ENCODE measurements around the gene PHLPP1. TPM values are rescaled to one million over a fixed set of nuclear protein-coding genes. Genes with fewer than 3 reads are reported as not detected.

The PHLPP1 gene
- total RNA-seq, 1 donor from 2014 or later: 47.3 TPM

DNA sequence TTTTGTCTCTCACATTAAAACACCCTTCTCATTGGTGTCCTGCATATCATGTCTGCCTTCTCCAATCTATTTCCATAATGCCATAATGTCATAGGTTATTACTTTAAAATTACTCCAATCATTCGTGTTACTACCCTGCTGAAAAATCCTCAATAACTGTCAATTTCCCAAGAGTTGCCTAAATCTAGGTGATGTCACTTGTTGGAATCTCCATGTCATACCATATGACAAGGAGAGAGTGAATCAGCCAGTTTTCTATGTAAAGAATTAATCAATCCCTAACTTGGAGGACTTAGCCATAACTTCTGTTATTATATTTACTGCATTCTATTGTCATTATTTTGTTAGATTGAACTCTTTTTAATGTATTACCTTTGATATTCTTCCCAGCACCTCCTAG lies 62.5 kb downstream of the PHLPP1 start:
- DNase-seq (ENCODE audit: low spot score): no peak
- Mint-ChIP-seq H3K4me3 (ENCODE audit: unreplicated experiment) (no peak overlapping the region), H3K27ac (ENCODE audit: unreplicated experiment) (peak overlapping the region; percentile 27), H3K27me3 (ENCODE audit: unreplicated experiment) (no peaks in the 10 kb centered on the region), H3K9me3 (ENCODE audit: unreplicated experiment) (no peaks in the 10 kb centered on the region), H3K4me1 (ENCODE audit: unreplicated experiment) (peaks cover 38% of the 10 kb centered on the region), H3K36me3 (ENCODE audit: low read depth, unreplicated experiment) (peaks cover 5% of the 10 kb centered on the region)
- TF ChIP-seq, protein P1, sequence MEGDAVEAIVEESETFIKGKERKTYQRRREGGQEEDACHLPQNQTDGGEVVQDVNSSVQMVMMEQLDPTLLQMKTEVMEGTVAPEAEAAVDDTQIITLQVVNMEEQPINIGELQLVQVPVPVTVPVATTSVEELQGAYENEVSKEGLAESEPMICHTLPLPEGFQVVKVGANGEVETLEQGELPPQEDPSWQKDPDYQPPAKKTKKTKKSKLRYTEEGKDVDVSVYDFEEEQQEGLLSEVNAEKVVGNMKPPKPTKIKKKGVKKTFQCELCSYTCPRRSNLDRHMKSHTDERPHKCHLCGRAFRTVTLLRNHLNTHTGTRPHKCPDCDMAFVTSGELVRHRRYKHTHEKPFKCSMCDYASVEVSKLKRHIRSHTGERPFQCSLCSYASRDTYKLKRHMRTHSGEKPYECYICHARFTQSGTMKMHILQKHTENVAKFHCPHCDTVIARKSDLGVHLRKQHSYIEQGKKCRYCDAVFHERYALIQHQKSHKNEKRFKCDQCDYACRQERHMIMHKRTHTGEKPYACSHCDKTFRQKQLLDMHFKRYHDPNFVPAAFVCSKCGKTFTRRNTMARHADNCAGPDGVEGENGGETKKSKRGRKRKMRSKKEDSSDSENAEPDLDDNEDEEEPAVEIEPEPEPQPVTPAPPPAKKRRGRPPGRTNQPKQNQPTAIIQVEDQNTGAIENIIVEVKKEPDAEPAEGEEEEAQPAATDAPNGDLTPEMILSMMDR (IDR thresholded peaks at IDR 0.05; ENCODE audit: unreplicated experiment): no peak

DNA sequence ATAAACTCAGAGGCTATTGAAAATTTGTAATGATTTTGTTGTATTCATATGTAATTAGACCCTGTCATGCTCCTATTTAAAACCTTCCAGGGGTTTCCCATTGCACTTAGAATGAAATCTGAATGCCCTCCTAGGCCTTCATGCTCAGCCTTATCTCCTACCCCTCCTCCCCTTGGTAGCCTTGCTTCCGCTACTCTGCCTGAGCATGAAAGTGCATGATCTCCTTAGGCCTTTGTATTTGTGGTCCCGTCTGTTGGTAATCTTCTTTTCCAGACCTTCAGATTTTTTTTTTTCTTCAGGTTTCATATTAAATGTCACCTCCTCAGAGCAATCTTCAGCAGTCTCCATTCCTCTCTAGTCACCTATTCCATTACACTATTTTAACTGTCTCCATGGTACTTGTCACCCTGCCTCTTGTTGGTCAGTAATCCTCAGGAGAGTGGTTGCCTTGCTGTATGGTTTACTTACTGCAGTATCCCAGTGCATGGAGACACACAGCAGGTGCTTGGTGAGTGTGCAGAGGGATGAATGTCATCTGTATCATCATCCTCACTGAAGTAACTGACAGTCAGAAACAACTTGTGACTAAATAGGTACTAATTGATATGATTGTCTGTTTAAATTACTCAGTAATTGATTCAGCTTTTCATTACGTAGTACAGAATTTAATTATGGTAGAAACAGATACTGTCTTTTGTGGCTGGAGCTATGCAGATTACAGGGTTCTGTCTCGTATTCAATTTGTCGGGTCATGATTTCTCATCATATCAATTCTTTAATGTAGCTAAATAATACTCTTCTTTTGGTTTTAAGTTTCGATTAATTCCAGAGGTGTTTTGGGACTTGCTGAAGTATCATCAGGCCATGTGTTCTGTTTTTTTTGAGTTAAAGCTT lies 63.9 kb downstream of the PHLPP1 start:
- no peak overlapping the region for H3K4me3 Mint-ChIP-seq (ENCODE audit: unreplicated experiment)
- H3K27ac Mint-ChIP-seq (ENCODE audit: unreplicated experiment): peak overlapping the region; percentile 43

GRCh38 chr18:62781262-62781661 lies 65.9 kb downstream of the PHLPP1 start:
- peaks cover 58% of the 10 kb centered on the region for H3K4me1 Mint-ChIP-seq (ENCODE audit: unreplicated experiment)
- TF ChIP-seq, protein P1 (IDR thresholded peaks at IDR 0.05; ENCODE audit: unreplicated experiment): no peak
- no peaks in the 10 kb centered on the region for H3K27me3 Mint-ChIP-seq (ENCODE audit: unreplicated experiment)
- no peaks in the 10 kb centered on the region for H3K9me3 Mint-ChIP-seq (ENCODE audit: unreplicated experiment)
- no peak for DNase-seq (ENCODE audit: low spot score)
- peak overlapping the region; percentile 7 for H3K27ac Mint-ChIP-seq (ENCODE audit: unreplicated experiment)
- H3K4me3 Mint-ChIP-seq (ENCODE audit: unreplicated experiment): no peak overlapping the region
- no peaks in the 10 kb centered on the region for H3K36me3 Mint-ChIP-seq (ENCODE audit: low read depth, unreplicated experiment)

More for the DNA sequence above, 63.9 kb downstream of the PHLPP1 start:
- Mint-ChIP-seq H3K36me3 (ENCODE audit: low read depth, unreplicated experiment) (no peaks in the 10 kb centered on the region), H3K4me1 (ENCODE audit: unreplicated experiment) (peaks cover 45% of the 10 kb centered on the region), H3K9me3 (ENCODE audit: unreplicated experiment) (no peaks in the 10 kb centered on the region), H3K27me3 (ENCODE audit: unreplicated experiment) (no peaks in the 10 kb centered on the region)
- DNase-seq (ENCODE audit: low spot score): no peak
- TF ChIP-seq, protein P1 (IDR thresholded peaks at IDR 0.05; ENCODE audit: unreplicated experiment): no peak

- Mint-ChIP-seq H3K4me1 (ENCODE audit: unreplicated experiment) (peaks cover 58% of the 10 kb centered on the region), H3K27me3 (ENCODE audit: unreplicated experiment) (no peaks in the 10 kb centered on the region), H3K36me3 (ENCODE audit: low read depth, unreplicated experiment) (no peaks in the 10 kb centered on the region), H3K27ac (ENCODE audit: unreplicated experiment) (no peak overlapping the region), H3K9me3 (ENCODE audit: unreplicated experiment) (no peaks in the 10 kb centered on the region), H3K4me3 (ENCODE audit: unreplicated experiment) (no peak overlapping the region)
- no peak for DNase-seq (ENCODE audit: low spot score)
- TF ChIP-seq, protein P1 (IDR thresholded peaks at IDR 0.05; ENCODE audit: unreplicated experiment): no peak
These were observed 66.6 kb downstream of the PHLPP1 start for GRCh38 chr18:62781893-62782292.

GRCh38 chr18:62784338-62784965 lies 69.1 kb downstream of the PHLPP1 start:
- H3K9me3 Mint-ChIP-seq (ENCODE audit: unreplicated experiment): no peaks in the 10 kb centered on the region
- no peak overlapping the region for H3K4me3 Mint-ChIP-seq (ENCODE audit: unreplicated experiment)
- no peaks in the 10 kb centered on the region for H3K36me3 Mint-ChIP-seq (ENCODE audit: low read depth, unreplicated experiment)
- H3K27me3 Mint-ChIP-seq (ENCODE audit: unreplicated experiment): peaks cover 4% of the 10 kb centered on the region
- H3K4me1 Mint-ChIP-seq (ENCODE audit: unreplicated experiment): peaks cover 60% of the 10 kb centered on the region
- DNase-seq (ENCODE audit: low spot score): no peak
- H3K27ac Mint-ChIP-seq (ENCODE audit: unreplicated experiment): peak overlapping the region; percentile 33
- TF ChIP-seq, protein P1 (IDR thresholded peaks at IDR 0.05; ENCODE audit: unreplicated experiment): no peak

Data from endothelial cell (in vitro differentiated cells).